ENCODE measurements around the gene NOS1AP. TPM values are rescaled to one million over a fixed set of nuclear protein-coding genes. Genes with fewer than 3 reads are reported as not detected.

Gene NOS1AP
- total RNA-seq, 1 experiment from 2014 or later: 14.7 TPM

DNA sequence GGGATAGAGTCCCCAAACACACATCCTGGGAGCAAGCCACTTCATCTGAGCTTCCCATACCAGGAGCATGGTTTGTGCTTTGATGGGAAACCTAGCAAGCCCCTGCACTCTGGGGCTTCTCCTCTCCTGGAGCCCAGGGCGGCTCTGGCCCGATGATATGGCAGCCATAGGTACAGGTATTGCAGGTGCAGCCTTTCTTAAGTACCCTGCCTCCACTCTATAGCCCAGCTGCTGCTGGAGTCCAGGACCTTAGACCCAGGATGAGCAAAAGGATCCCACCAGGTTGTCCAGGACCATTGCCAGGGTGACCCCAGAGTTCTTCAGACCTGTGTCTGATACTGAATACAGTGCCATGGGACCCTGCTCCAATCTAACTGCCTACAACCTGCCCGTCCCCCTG, 316.2 kb downstream of the NOS1AP start:
- DNase-seq (ENCODE audit: low spot score): no peak
- Mint-ChIP-seq H3K9me3 (no peaks in the 10 kb centered on the region), H3K36me3 (peaks cover 23% of the 10 kb centered on the region), H3K4me3 (no peak overlapping the region), H3K27ac (no peak overlapping the region), H3K27me3 (ENCODE audit: low read depth) (no peaks in the 10 kb centered on the region), H3K4me1 (peaks cover 20% of the 10 kb centered on the region; the same call in 1 of the 2 replicates)
- POLR2A ChIA-PET: no interaction called here
- no peak for ATAC-seq
- TF ChIP-seq TP53 (CRISPR knock-in tag; IDR thresholded peaks at IDR 0.05) (no peak), HMGA2 (CRISPR knock-in tag; IDR thresholded peaks at IDR 0.05) (no peak), FOXP1 (CRISPR knock-in tag; IDR thresholded peaks at IDR 0.05; ENCODE audit: borderline replicate concordance) (no peak), FOXK1 (CRISPR knock-in tag; IDR thresholded peaks at IDR 0.05) (no peak), CDX4 (CRISPR knock-in tag; IDR thresholded peaks at IDR 0.05; ENCODE audit: borderline replicate concordance) (no peak), CBFB (CRISPR knock-in tag; IDR thresholded peaks at IDR 0.05; ENCODE audit: low read depth) (no peak), RORB (CRISPR knock-in tag; IDR thresholded peaks at IDR 0.05) (no peak), FOXJ3 (CRISPR knock-in tag; IDR thresholded peaks at IDR 0.05; ENCODE audit: borderline replicate concordance) (no peak), CREB1 (CRISPR knock-in tag; IDR thresholded peaks at IDR 0.05) (no peak), ATF2 (CRISPR knock-in tag; IDR thresholded peaks at IDR 0.05; ENCODE audit: borderline replicate concordance, low read depth) (no peak), NFYB (CRISPR knock-in tag; conservative IDR thresholded peaks at IDR 0.05; ENCODE audit: low read depth) (no peak)
- TF ChIP-seq, protein P1, sequence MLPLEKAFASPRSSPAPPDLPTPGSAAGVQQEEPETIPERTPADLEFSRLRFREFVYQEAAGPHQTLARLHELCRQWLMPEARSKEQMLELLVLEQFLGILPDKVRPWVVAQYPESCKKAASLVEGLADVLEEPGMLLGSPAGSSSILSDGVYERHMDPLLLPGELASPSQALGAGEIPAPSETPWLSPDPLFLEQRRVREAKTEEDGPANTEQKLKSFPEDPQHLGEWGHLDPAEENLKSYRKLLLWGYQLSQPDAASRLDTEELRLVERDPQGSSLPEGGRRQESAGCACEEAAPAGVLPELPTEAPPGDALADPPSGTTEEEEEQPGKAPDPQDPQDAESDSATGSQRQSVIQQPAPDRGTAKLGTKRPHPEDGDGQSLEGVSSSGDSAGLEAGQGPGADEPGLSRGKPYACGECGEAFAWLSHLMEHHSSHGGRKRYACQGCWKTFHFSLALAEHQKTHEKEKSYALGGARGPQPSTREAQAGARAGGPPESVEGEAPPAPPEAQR (CRISPR knock-in tag; IDR thresholded peaks at IDR 0.05): no peak
- TF ChIP-seq, protein P2, sequence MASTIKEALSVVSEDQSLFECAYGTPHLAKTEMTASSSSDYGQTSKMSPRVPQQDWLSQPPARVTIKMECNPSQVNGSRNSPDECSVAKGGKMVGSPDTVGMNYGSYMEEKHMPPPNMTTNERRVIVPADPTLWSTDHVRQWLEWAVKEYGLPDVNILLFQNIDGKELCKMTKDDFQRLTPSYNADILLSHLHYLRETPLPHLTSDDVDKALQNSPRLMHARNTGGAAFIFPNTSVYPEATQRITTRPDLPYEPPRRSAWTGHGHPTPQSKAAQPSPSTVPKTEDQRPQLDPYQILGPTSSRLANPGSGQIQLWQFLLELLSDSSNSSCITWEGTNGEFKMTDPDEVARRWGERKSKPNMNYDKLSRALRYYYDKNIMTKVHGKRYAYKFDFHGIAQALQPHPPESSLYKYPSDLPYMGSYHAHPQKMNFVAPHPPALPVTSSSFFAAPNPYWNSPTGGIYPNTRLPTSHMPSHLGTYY (CRISPR knock-in tag; IDR thresholded peaks at IDR 0.05): no peak
- TF ChIP-seq, protein P3, sequence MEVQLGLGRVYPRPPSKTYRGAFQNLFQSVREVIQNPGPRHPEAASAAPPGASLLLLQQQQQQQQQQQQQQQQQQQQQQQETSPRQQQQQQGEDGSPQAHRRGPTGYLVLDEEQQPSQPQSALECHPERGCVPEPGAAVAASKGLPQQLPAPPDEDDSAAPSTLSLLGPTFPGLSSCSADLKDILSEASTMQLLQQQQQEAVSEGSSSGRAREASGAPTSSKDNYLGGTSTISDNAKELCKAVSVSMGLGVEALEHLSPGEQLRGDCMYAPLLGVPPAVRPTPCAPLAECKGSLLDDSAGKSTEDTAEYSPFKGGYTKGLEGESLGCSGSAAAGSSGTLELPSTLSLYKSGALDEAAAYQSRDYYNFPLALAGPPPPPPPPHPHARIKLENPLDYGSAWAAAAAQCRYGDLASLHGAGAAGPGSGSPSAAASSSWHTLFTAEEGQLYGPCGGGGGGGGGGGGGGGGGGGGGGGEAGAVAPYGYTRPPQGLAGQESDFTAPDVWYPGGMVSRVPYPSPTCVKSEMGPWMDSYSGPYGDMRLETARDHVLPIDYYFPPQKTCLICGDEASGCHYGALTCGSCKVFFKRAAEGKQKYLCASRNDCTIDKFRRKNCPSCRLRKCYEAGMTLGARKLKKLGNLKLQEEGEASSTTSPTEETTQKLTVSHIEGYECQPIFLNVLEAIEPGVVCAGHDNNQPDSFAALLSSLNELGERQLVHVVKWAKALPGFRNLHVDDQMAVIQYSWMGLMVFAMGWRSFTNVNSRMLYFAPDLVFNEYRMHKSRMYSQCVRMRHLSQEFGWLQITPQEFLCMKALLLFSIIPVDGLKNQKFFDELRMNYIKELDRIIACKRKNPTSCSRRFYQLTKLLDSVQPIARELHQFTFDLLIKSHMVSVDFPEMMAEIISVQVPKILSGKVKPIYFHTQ (CRISPR knock-in tag; IDR thresholded peaks at IDR 0.05): no peak
- CTCF ChIA-PET: interaction anchor here (1.0 to 1.4 kb wide), 3 partner anchors 28 to 330 kb away, joined by 3 to 6 read pairs (median 3); no protein-coding TSS in a partner anchor

- ChIA-PET CTCF (interaction anchor here (1.0 to 1.3 kb wide), 4 partner anchors 29 to 330 kb away, joined by 3 to 8 read pairs (median 4); no protein-coding TSS in a partner anchor), POLR2A (no interaction called here)
- Mint-ChIP-seq H3K4me3 (no peak overlapping the region), H3K36me3 (peaks cover 23% of the 10 kb centered on the region), H3K4me1 (peaks cover 24% of the 10 kb centered on the region), H3K27ac (no peak overlapping the region), H3K9me3 (no peaks in the 10 kb centered on the region), H3K27me3 (ENCODE audit: low read depth) (no peaks in the 10 kb centered on the region)
- TF ChIP-seq, protein P4, sequence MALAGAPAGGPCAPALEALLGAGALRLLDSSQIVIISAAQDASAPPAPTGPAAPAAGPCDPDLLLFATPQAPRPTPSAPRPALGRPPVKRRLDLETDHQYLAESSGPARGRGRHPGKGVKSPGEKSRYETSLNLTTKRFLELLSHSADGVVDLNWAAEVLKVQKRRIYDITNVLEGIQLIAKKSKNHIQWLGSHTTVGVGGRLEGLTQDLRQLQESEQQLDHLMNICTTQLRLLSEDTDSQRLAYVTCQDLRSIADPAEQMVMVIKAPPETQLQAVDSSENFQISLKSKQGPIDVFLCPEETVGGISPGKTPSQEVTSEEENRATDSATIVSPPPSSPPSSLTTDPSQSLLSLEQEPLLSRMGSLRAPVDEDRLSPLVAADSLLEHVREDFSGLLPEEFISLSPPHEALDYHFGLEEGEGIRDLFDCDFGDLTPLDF (CRISPR knock-in tag; IDR thresholded peaks at IDR 0.05): no peak
- no peak for TF ChIP-seq NFYB (CRISPR knock-in tag; conservative IDR thresholded peaks at IDR 0.05; ENCODE audit: low read depth)
- ATAC-seq: no peak
- no peak for DNase-seq (ENCODE audit: low spot score)
These were observed 317.1 kb downstream of the NOS1AP start for GRCh38 chr1:162386292-162387225.

All from WTC11 (cell line).